Erythroblast (primary cell): ENCODE measurements around the gene SCNN1G.

ENCODE experiments used
- GATA1 ChIP-seq: IDR thresholded peaks from 2 replicates; pipeline ENCODE4 v1.6.1; 2011; ENCODE audit warnings: low read depth, mild to moderate bottlenecking, control low read depth, low read length, moderate library complexity
- POLR2A ChIP-seq: IDR thresholded peaks from 2 replicates; pipeline ENCODE4 v1.6.1; 2011; ENCODE audit warnings: mild to moderate bottlenecking, low read length

DNA sequence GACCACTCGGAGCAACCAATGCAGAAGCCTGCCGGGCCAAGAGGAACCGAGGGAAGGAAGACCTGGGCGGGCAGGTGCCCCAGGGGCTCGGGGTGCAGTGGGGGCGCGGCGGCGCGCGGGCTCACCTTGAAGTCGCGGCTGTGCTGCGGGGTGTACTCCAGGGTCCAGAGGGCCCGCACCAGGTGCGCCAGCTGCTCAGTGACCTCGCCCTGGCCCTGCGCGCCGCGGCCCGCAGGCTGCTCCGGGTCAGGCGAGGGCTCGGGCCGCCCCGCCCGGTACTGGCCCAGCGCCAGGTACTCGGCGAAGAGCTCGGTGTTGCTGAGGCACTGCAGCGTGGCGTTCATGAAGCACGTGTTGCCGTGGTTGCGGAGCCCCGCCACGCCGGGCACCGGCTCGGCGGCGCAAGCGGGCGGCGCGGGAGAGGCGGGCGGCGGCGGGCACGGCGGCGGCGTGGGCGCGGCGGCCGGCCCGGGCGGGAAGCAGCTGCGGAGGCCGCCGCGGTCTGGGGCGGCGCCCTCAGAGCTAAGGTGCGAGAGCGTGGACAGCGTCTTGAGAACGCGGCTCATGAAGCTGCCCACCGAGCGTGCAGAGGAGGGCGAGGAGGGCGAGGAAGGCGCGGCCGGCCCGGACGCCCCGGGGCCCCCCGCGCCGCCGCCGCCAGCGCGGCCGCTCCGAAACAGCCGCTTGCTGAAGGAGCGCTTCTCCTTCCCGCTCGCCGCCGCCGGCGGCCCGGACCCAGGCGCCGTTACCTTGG lies 33.9 kb upstream of the SCNN1G start:
- no peak for TF ChIP-seq POLR2A
- no peak for TF ChIP-seq GATA1
